Lung (tissue), 12 donors: ENCODE results near the gene GALNT2. TPM values are rescaled to one million over a fixed set of nuclear protein-coding genes. Genes with fewer than 3 reads are reported as not detected.
A peak's percentile ranks its signal among the peaks of the same experiment; 100 is the strongest.

Experiments used
- ATAC-seq: fragments of 200-7000 bp; cut with Tn5 transposase; one replicate; pipeline ENCODE4 v1.9.1; 2020; ENCODE audit warnings: moderate number of reproducible peaks; ENCODE audit not compliant: insufficient read depth, low FRiP score
- DNase-seq, 3 donors: peaks; one replicate each; pipeline ENCODE4 v3.0.0-alpha.2; 2013 to 2017
- H3K27ac ChIP-seq, 2 donors: one replicate each; pipeline ENCODE4 v1.5.1; 2013; ENCODE audit warnings: mild to moderate bottlenecking in 2 of 2, moderate library complexity in 2 of 2, control low read depth in 1 of 2, inconsistent platforms in 1 of 2, low read depth in 1 of 2, low read length in 1 of 2
- H3K27me3 ChIP-seq, 3 donors: one replicate each; pipeline ENCODE4 v1.5.1; 2013; ENCODE audit warnings: low read length in 2 of 3; ENCODE audit not compliant: control insufficient read depth in 3 of 3, insufficient read depth in 3 of 3
- H3K36me3 ChIP-seq, 4 donors: one replicate each; pipeline ENCODE4 v1.5.1; 2013; ENCODE audit warnings: low read length in 4 of 4, mild to moderate bottlenecking in 1 of 4, moderate library complexity in 1 of 4; ENCODE audit not compliant: control insufficient read depth in 4 of 4, insufficient read depth in 4 of 4
- H3K4me1 ChIP-seq, 5 donors: one replicate each; pipeline ENCODE4 v1.5.1; 2013; ENCODE audit warnings: low read length in 5 of 5, mild to moderate bottlenecking in 2 of 5, moderate library complexity in 1 of 5; ENCODE audit not compliant: control insufficient read depth in 5 of 5, insufficient read depth in 5 of 5
- H3K4me3 ChIP-seq: one replicate; pipeline ENCODE4 v1.5.1; 2013; ENCODE audit warnings: mild to moderate bottlenecking, control low read depth, moderate library complexity
- H3K9ac ChIP-seq, 2 donors: one replicate each; pipeline ENCODE4 v1.5.1; 2013; ENCODE audit warnings: low read length in 2 of 2, control low read depth in 1 of 2; ENCODE audit not compliant: insufficient read depth in 1 of 2
- H3K9me3 ChIP-seq, 4 donors: one replicate each; pipeline ENCODE4 v1.5.1; 2013; ENCODE audit warnings: low read length in 3 of 4, mild to moderate bottlenecking in 1 of 4, moderate library complexity in 1 of 4; ENCODE audit not compliant: control insufficient read depth in 4 of 4, insufficient read depth in 3 of 4
- CTCF ChIP-seq: IDR thresholded peaks from 2 replicates; pipeline ENCODE4 v1.5.1; 2012; ENCODE audit warnings: mild to moderate bottlenecking; ENCODE audit errors: control extremely low read depth, extremely low read depth
- WGBS, 2 donors: extraction: QIAGEN DNeasy Blood & Tissue Kit; methylation state at CpG; one replicate each; pipeline ENCODE4 v1.1.7; 2013; 5-methylcytosine and 5-hydroxymethylcytosine counted together
- polyA plus RNA-seq, 2 donors: library from polyadenylated mRNA; stranded (reverse); fragments of 200-250 nt; gene quantifications; one replicate each; pipeline ENCODE4 v1.2.1, GENCODE V29; 2013
- total RNA-seq, 2 donors: library from RNA; depleted of rRNA in 1 of 2; stranded (reverse); fragments of >200 nt in 1 of 2; gene quantifications; one replicate each; pipeline ENCODE4 v1.2.1, GENCODE V29; 2014 to 2021
- donor health status: control.
- donor health status: control.
- donor health status: Bipolar disorder and iron deficiency.
- donor health status: healthy.
- donor health status: DM: yes; HTN: yes; CAD: no.

GALNT2 gene
- total and polyA plus RNA-seq, 4 donors: 23.1 to 101 (median 58.9) TPM

- no peak overlapping the region for H3K9ac ChIP-seq
- H3K27ac ChIP-seq: no peak overlapping the region
- no peak for ATAC-seq
- no peaks in the 10 kb centered on the region for H3K36me3 ChIP-seq
- no peaks in the 10 kb centered on the region for H3K27me3 ChIP-seq
- H3K4me3 ChIP-seq: no peak overlapping the region
- no peak for DNase-seq
- TF ChIP-seq CTCF: no peak
- no peaks in the 10 kb centered on the region for H3K9me3 ChIP-seq
- peaks cover 0 to 22% (median 3%) of the 10 kb centered on the region in 5 donors for H3K4me1 ChIP-seq
- WGBS, 2 donors: 84 to 88% methylated on average over 11 of the region's 11 CpGs
These were observed 77.9 kb downstream of the GALNT2 start for GRCh38 chr1:230144758-230145504.

GRCh38 chr1:230145505-230145899, 78.5 kb downstream of the GALNT2 start:
- Histone ChIP-seq H3K4me1 (peaks cover 3 to 22% (median 4%) of the 10 kb centered on the region in 5 donors), H3K9me3 (no peaks in the 10 kb centered on the region)
- 29 to 55% methylated on average over 8 of the region's 8 CpGs for WGBS, 2 donors

GRCh38 chr1:230145953-230146476, 79.0 kb downstream of the GALNT2 start:
- H3K36me3 ChIP-seq: no peaks in the 10 kb centered on the region
- ATAC-seq (no peak), DNase-seq (no peak)
- H3K9ac ChIP-seq: no peak overlapping the region
- TF ChIP-seq CTCF: no peak
- no peak overlapping the region for H3K27ac ChIP-seq
- no peak overlapping the region for H3K4me3 ChIP-seq
- no peaks in the 10 kb centered on the region for H3K9me3 ChIP-seq
- WGBS, 2 donors: 21 to 56% methylated on average over 7 of the region's 7 CpGs
- H3K4me1 ChIP-seq: peaks cover 3 to 27% (median 8%) of the 10 kb centered on the region in 5 donors
- H3K27me3 ChIP-seq: no peaks in the 10 kb centered on the region

More at GRCh38 chr1:230145505-230145899, 78.5 kb downstream of the GALNT2 start:
- Histone ChIP-seq H3K36me3 (no peaks in the 10 kb centered on the region), H3K4me3 (no peak overlapping the region), H3K27ac (peak overlapping the region in 1 of 2 donors; percentile 29), H3K27me3 (no peaks in the 10 kb centered on the region), H3K9ac (no peak overlapping the region)
- no peak for DNase-seq
- TF ChIP-seq CTCF: no peak
- ATAC-seq: no peak
